GM12801 (cell line): ENCODE results near the gene FOXN3.

ENCODE experiments used
- TF ChIP-seq, protein P1 (sequence below): IDR thresholded peaks from one replicate; pipeline ENCODE4 v1.5.1; 2011; ENCODE audit warnings: control low read depth; ENCODE audit not compliant: insufficient read length; ENCODE audit errors: extremely low read depth

FOXN3 gene

DNA sequence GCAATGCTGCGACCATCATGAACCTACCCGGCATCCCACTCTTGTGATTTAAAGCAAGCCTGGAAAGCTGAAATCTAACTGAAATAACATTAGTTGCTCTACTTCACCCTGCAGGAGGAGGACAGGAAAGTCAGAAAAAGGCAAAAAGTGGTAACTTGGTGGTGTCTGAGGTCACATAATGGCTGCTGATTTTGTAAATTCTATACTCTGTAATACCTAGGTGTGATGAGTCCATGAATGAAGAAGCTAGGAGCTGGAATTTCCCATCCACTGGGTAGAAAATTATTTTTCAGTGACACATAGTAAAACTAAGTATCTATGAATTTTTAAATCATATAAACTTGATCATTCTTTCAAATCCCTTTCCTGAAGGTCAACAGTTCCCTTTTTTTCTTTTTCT, 183.8 kb downstream of the FOXN3 start:
- TF ChIP-seq, protein P1, sequence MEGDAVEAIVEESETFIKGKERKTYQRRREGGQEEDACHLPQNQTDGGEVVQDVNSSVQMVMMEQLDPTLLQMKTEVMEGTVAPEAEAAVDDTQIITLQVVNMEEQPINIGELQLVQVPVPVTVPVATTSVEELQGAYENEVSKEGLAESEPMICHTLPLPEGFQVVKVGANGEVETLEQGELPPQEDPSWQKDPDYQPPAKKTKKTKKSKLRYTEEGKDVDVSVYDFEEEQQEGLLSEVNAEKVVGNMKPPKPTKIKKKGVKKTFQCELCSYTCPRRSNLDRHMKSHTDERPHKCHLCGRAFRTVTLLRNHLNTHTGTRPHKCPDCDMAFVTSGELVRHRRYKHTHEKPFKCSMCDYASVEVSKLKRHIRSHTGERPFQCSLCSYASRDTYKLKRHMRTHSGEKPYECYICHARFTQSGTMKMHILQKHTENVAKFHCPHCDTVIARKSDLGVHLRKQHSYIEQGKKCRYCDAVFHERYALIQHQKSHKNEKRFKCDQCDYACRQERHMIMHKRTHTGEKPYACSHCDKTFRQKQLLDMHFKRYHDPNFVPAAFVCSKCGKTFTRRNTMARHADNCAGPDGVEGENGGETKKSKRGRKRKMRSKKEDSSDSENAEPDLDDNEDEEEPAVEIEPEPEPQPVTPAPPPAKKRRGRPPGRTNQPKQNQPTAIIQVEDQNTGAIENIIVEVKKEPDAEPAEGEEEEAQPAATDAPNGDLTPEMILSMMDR, result no peak

DNA sequence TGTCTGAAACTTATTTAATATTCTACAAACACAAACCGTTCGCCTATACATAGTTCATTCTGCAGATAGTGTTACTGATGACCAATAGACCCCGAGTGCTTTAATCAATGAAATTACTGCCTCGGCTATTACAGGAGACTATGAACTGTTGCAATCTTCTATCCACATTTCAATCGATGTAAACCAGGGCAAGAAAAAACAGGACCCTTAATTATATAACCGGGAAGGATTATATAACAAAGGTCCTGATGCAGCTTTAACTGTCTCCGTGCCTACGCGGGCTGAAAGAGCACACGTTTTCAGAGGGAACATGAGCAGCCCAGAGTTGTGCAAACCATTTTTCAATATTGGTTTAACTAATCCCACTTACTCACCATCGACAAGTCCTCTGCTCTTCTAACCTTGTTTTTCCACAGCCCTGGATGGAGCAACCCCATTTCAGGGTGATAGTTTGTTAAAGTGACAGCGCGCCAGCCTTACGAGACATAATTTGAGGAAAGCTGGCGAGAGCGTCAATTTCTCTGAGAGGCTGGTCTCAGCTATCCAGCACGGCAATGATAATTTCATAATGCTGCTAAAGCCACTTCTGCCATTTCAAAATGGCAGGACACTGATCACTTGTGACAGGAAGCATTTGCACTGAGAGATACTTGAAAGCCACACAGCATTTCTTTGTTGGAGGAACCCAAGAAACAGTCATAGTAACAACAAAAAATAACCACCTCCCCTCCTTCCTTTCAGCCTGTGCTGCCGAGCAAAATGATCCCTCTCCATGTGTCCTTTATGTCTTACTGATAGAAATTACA, 184.6 kb downstream of the FOXN3 start:
- TF ChIP-seq, protein P1, result no peak

DNA sequence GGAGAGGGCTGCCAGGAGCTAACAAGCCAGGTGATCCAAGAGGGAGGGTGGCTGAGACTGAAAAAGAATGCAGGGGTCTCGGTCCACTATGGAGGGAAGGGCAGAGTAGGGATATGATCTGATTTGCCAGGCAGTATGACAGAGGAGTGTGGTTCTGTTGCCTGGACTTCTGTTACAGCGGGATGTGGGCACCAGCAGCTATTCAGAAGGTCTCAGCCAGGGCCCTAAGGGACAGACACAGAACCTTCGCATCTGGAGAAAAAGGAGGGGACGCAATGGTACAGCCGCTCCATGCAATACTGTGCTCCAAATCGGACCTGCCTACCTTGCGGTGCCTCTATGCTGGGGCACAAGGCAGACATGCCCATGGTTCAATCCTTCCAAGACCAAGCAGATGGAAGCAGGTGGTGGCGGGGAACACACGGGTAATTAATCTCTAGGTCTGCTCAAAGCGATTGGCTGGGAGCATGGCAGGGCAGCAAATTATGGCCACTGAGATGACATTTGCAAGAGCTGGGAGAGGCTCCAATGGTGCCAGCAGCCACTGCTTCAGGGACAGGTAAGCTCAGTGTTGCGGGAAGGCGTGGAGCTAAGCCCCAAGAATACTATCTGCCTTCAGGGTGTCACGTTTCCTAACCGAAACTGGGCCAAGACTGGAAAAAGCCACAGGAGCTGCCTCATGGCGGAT, 185.5 kb downstream of the FOXN3 start:
- TF ChIP-seq, protein P1, result no peak

DNA sequence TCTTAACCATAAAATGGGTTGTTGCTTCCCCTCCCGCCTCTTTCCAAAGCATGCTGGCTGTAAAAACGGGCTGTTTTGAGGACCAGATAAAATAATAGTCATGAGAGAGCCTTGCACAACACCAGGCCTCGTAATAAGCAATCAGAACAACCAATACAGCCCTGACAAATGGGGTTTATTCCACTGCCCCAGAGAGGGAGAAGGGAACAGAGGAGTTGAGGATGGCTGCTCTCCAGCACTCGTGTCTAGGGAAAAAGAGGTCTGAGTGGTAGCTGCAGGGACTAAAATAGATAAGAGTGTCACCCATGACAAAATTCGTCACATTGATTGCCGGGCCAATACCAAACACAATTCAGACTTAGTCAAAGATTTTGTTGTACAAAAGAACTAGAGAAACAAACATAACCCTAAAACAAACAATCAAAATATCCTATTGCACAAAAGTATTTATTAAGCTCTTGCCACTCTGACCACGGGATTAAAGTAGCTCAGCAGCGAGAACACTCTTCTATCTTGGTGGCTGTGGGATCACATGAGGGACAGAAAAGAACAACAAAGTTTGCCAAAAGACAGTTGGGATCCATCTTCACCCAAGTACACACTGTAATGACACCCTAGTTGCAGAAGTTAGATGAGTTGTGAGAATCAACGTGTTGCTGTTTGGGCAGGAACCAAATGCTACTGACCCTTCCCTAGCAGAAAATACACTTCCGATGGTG, 188.0 kb downstream of the FOXN3 start:
- TF ChIP-seq, protein P1, result no peak

DNA sequence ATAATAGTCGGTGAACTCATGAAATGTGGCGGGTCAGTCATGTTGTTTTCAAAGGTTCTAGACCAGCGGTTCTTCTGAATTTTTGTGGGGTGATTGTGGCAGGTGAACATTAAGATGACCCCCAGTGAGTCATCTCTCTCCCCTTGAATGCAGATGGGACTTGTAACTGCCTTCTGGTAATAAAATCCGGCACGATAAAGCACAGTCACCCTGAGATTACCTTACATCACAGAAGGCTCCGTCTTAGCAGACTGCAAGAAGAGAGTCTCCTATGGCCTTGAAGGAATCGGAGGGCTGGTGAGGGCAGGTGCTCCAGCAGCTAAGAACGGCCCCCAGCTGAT, 189.6 kb downstream of the FOXN3 start:
- TF ChIP-seq, protein P1, result no peak

DNA sequence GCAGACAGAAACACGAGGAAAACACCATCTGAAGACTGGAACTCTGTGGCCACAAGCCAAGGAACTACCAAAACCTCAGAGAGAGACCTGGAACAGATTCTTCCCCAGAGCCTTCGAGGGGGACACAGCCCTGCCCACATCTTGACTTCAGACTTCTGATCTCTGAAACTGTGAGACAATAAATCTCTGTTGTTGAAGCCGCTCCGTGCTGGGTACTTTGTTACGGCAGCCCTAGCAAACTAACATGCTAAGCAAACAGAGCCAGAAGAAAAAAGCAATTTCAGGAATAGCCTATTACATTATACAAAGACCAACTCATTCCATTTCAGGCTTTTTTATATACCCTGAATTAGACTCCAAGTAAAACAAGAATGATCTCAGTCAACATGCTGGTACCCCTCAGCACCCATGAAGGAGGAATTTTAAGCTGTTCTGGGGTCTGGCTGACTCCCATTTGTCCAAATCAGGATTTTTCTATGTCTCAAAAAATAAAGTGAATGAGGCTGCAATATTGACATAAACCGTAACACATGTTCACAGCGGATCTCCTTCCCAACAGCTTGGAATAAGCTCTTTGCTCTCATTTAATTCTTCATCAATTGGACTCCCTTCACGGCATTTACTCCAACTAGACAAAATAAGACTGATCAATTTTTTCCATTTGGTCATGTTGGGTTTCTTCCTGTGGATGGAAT, 190.1 kb downstream of the FOXN3 start:
- TF ChIP-seq, protein P1, result no peak

DNA sequence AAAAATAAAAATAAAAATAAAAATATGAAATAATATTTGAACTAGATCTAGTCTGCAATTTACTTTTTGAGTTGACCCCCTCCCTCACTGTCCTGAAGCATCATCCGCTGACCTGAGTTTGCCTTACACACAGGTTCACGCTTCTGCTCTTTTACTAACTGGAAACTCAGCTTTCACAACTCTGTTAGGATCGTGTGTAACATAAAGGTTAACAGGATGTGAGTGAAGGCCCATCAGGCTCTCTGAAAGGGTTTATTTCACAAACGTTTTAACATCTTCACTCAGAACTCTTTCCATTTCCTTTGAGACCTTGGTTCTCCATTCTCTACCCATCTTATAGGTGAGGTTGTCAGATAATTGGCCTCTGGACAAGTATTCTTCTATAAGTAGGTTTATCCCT, 191.4 kb downstream of the FOXN3 start:
- TF ChIP-seq, protein P1, result no peak
